Activated gamma-delta T cell treated with anti-CD3 and anti-CD28 coated beads, Interleukin-2, amount 50 U/mL, for 16 hours (primary cell): ENCODE measurements around the gene FLRT3.

Experiments
- DNase-seq: peaks from one replicate; pipeline ENCODE4 v3.0.0-alpha.2; 2020; ENCODE audit warnings: low read depth

The FLRT3 gene

DNA sequence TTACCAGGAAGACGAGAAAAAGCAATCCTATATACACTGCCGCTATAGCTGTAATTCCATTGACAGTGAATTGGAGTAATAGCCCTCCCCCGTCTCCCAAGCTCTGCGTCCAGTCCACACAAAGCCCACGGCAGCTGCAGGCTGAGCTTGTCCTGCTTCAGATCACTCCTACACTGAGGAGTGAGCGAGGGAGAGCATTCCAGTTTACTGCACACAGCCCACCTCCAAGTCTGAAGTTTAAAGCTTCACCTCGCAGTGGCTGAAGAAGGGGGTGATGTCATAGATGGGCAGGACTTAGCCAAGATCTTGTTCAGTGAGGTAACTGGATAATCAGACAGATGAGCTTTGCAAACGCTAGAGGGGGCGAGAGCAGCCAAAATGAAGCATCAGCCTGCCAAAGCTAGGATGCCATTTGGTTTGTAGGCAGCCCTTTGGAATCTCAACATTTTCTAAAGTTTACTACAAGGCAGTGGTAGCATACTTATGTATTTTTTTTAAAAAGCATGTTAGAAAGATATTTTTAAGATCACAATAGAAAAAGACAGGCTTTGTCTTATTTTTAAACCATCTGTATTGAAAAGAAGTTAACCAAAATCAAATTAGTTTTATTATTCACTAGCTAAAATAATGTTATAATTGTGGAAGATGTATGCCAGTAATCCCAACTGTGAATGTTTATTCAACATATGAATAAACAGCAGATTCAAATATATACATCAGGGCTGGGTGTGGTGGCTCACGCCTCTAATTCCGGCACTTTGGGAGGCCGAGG is at the start of gene FLRT3:
Gene FLRT3, minus strand, starts transcription at position 213 of the 772 bp plus-strand sequence. CDS start 10,106 bp downstream, outside the sequence.
- no peak for DNase-seq

- DNase-seq: no peak
Measured at GRCh38 chr20:14386726-14387125, 49.3 kb upstream of the FLRT3 start.

- DNase-seq: no peak
Measured at GRCh38 chr20:14385176-14385740, 47.8 kb upstream of the FLRT3 start.

DNA sequence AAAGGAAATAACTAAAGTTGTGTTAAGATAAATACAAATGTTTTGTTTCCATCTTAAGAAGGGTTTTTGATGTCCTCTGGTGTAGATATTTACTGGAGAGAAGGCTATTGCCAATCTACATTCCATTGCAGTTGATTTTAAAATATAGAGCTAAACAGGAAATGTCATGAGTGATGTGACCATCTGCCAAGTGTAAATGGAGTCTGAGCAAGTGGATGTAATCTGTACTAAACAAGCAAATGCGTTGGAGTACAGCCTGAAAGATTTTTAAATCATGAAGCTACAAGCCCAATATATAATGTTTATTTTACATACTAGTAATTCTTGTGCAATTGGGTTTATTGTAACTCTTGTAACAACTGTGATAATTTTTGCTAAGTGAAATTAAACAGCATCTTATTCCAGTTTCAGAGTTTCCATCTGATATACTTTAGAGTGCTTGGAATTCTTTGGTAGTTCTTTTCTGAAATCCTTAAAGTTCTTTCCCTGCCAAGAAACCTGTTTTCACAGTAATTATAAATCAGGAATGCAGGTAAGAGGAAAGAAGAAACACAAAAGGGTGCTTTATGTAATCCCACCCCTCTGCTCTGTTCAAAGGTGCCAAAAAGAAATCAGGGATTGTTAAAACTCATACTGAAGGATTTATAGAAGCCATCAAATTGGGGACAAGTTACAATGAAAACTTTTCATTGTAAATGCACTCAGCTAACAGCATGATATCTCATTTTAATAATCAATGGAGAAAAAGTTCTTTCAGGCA is 47.2 kb upstream of the FLRT3 start:
- no peak for DNase-seq

DNA sequence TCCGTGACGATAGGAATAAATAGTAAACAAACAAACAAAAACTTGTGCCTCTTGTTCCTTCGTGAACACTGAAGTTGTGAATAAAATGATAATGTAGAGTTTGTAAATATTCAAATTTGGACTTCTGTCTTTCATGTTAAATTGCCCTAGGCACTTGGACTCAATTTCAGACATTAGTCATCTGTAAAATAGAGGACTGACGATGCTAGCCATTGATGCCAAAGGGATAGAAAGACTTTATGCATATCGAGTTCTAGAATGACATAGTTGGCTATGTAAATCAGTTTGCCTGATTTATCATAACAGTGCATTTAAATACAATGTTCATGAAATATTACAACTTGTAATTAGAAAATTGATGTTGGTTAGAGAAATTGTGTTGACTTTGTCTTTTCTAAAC is 45.9 kb upstream of the FLRT3 start:
- DNase-seq: no peak

- no peak for DNase-seq
Measured at GRCh38 chr20:14378326-14378725, 40.9 kb upstream of the FLRT3 start.

DNA sequence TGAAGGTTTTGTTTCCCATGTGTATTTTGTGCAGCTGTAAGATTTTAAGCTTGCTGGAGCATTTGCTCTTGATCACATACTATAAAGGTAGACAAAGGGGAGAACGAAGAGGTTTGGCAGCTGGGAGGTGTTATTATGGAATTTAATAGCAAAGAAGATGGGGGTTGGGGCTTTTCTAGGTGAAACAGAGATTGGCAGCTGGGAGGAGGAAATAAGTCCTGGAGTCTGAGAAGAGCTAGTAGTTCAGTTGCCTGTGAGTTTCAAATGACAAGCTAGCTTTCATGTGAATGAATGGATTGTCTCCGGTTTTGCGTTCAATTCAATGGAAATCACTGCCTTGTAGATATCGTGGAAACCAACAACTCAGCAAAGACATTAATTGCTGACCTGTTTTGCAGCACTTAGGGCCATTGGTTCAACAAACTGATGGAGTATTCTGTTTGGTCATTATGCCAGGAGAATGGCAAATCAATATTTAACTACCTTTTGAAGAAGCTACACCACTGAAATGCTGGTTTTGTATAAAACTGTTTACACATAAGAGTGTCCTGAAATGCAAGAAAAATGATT is 38.1 kb upstream of the FLRT3 start:
- DNase-seq: no peak

GRCh38 chr20:14374196-14374595 is 36.8 kb upstream of the FLRT3 start:
- no peak for DNase-seq

GRCh38 chr20:14361509-14362345 is 24.3 kb upstream of the FLRT3 start:
- no peak for DNase-seq

DNA sequence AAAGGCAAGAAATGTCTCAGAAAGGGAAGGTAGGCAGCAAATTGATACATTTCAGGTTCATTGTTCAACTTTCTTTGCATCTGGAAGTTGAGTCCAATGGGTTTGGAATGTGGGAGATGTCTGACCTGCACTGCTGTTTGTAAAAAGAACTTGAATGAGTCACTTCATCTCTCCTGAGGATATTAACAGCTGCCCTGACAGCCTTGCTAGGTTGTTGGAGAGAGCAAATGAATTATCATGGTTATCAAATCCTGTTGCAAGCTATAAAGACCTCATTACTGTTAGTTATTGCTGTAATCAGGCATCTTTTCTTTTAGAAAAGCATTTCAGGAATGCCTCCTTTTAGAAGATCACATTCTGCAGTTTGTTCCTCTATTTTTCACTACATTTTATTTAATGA is 23.0 kb upstream of the FLRT3 start:
- no peak for DNase-seq

GRCh38 chr20:14355791-14356190 is 18.4 kb upstream of the FLRT3 start:
- no peak for DNase-seq

- no peak for DNase-seq
Measured at GRCh38 chr20:14344746-14345145, 7.3 kb upstream of the FLRT3 start.

GRCh38 chr20:14343491-14344065 is 6.2 kb upstream of the FLRT3 start:
- no peak for DNase-seq

DNA sequence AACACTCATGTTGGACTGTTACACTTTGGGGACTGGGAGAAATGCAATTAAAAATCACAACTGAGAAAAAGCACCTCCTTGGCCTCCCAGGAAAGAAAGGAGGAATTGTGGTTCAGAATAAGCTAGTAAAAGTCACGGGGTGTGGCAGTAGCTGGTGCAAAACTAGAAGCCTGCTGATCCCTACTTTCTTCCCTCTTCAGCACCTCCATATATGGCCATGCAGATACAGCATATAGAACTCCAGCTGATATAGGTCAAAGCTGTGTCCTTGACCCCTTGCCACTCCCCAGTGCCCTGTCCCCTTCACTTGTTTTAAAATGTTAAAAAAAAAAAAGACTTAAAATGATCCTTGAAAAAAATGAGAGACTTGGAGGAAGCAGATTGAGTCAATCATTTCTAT is 5.5 kb upstream of the FLRT3 start:
- no peak for DNase-seq

GRCh38 chr20:14341801-14342200 is 4.4 kb upstream of the FLRT3 start:
- no peak for DNase-seq

- no peak for DNase-seq
Measured at GRCh38 chr20:14336686-14337085, 726 bp downstream of the FLRT3 start.

DNA sequence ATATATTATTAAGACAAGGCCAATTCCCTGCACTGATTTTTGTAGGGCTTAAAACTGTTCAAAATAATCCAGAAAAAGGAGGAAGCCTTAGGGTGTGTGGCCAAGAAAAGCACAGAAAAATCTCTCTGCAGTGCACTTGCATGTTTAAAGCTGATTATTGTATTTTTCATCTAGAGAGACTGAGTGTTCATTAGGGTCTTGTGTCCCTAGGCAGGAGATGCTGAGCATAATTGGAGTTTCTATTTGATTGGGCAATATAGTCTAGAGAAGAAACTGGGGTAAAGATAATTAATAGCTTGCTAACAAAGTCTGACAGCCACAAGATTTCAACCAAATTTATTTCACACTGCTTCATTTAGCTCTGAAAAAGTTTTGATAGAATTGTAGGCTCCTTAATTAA is 2.4 kb downstream of the FLRT3 start:
- DNase-seq: no peak

GRCh38 chr20:14334306-14334930 is 3.0 kb downstream of the FLRT3 start:
- no peak for DNase-seq

DNA sequence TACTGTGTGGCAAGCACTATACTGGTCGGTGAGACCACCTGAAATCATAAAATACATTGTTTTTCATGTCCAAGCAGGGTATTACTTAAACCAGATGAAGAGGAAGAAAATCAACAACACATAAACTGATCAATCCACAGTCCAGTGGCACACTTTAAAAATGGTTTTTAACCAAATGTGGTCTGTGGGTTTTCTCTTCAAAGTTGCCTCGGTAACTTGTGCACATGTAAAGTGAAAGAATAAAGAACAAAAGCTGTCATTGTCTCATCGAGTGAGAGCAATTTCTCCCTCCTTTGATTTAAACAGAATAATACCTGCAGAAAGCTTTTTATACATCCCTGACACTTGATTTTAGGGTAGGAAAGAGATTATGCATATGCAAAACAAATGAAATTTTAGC is 3.7 kb downstream of the FLRT3 start:
- no peak for DNase-seq

DNA sequence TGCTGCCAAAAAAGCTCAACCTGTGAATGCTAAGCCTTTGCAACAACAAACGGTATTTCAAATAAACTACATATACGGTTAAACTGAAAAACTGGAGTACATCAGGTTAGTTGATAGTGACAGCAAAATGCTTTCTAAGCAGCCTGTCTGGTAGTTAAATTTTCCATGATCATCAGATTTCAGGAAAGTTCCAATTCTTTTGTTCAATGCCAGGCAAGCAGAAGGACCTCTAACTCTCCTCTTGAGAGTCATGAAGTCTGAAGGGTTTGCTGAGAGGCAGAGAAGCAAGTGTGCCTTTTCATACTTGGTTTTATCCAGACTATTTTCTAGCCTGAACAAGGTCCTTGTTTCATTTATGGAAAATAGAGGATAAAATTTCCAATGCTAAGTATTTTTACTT is 4.5 kb downstream of the FLRT3 start:
- no peak for DNase-seq

GRCh38 chr20:14331646-14332045 is 5.8 kb downstream of the FLRT3 start:
- no peak for DNase-seq
